HCT116 (cell line): ENCODE results near the gene WSCD2. TPM values are rescaled to one million over a fixed set of nuclear protein-coding genes. Genes with fewer than 3 reads are reported as not detected.

Source experiments
- ATAC-seq: fragments of 200-7000 bp; cut with Tn5 transposase; 2 replicates; pipeline ENCODE4 v1.9.1; 2020; ENCODE audit warnings: mild to moderate bottlenecking, moderate library complexity
- BruUV-seq: library from RNA; stranded (reverse); fragments of 400-500 nt; replicated peaks from 2 replicates; lab custom pipeline; 2021; lab: Mats Ljungman, UMichigan
- CTCF ChIA-PET: fragments of 300-600 bp; sonication (Branson Sonifier 250); formaldehyde crosslinking; loops from one replicate; lab custom pipeline; 2021; ENCODE audit warnings: antibody characterized with exemption; lab: Charles Lee
- POLR2A ChIA-PET: fragments of 300-600, 350-600 bp; sonication (Branson Sonifier 250); formaldehyde crosslinking; loops from one replicate; lab custom pipeline; 2021; ENCODE audit warnings: antibody characterized with exemption; lab: Charles Lee
- RAD21 ChIA-PET, 2 experiments: fragments of 300-600 bp; sonication (Branson Sonifier 250); formaldehyde crosslinking; loops; one replicate each; lab custom pipeline; 2023; ENCODE audit warnings: low total read pairs in 2 of 2; ENCODE audit not compliant: uncharacterized antibody in 2 of 2, unreplicated experiment in 2 of 2, low non-redundant PET in 1 of 2; lab: Charles Lee
- DNase-seq: peaks from one replicate; pipeline ENCODE4 v3.0.0-alpha.2; 2010; ENCODE audit warnings: low read depth, low spot score
- H2AFZ ChIP-seq: fragments of 200-600 bp; shearing (Covaris generic), sonication (generic); 2 replicates; pipeline ENCODE4 v1.6.1; 2017; ENCODE audit warnings: low read depth, mixed run types, mixed read lengths, antibody characterized with exemption, low read length; ENCODE audit not compliant: poor library complexity, severe bottlenecking
- H3K27ac ChIP-seq: 2 replicates; pipeline ENCODE4 v1.5.1; 2012; ENCODE audit warnings: low read depth, low read length
- H3K27me3 ChIP-seq: fragments of 200-600 bp; sonication (generic); 2 replicates; pipeline ENCODE4 v1.6.1; 2016; ENCODE audit warnings: mixed run types, low read length, mixed read lengths; ENCODE audit not compliant: insufficient read depth
- H3K36me3 ChIP-seq, 2 experiments: fragments of 200-500 bp in 1 of 2; fragments of 200-600 bp in 1 of 2; sonication (Bioruptor generic) in 1 of 2; sonication (generic) in 1 of 2; 2 replicates each; pipeline versions ENCODE4 v1.5.1 to v1.6.1; 2014 to 2016; ENCODE audit warnings: low read length in 2 of 2, inconsistent platforms in 1 of 2, mixed read lengths in 1 of 2, mixed run types in 1 of 2; ENCODE audit not compliant: insufficient read depth in 2 of 2, control insufficient read depth in 1 of 2
- H3K4me1 ChIP-seq, 2 experiments: fragments of 200-600 bp in 1 of 2; sonication (generic) in 1 of 2; 2 replicates each; pipeline versions ENCODE4 v1.5.1 to v1.6.1; 2012 to 2017; ENCODE audit warnings: low read length in 2 of 2, inconsistent platforms in 1 of 2, mild to moderate bottlenecking in 1 of 2, mixed read lengths in 1 of 2, mixed run types in 1 of 2, moderate library complexity in 1 of 2; ENCODE audit not compliant: insufficient read depth in 2 of 2, control insufficient read depth in 1 of 2
- H3K4me2 ChIP-seq: fragments of 200-600 bp; sonication (generic); 2 replicates; pipeline ENCODE4 v1.6.1; 2017; ENCODE audit warnings: mixed run types, low read length, mixed read lengths
- H3K4me3 ChIP-seq, 2 experiments: fragments of 200-600 bp in 1 of 2; sonication (generic) in 1 of 2; replicated peaks in 1 of 2; 2 replicates each; pipeline ENCODE4 v1.5.1; 2011 to 2016; ENCODE audit warnings: low read length in 2 of 2, control low read depth in 1 of 2, low read depth in 1 of 2, mild to moderate bottlenecking in 1 of 2, mixed read lengths in 1 of 2, mixed run types in 1 of 2
- H3K79me2 ChIP-seq: fragments of 200-600 bp; sonication (generic); 2 replicates; pipeline ENCODE4 v1.6.1; 2017; ENCODE audit warnings: mild to moderate bottlenecking, mixed run types, low read length, moderate library complexity, mixed read lengths; ENCODE audit not compliant: insufficient read depth
- H3K9ac ChIP-seq: fragments of 200-600 bp; sonication (generic); 2 replicates; pipeline ENCODE4 v1.6.1; 2016; ENCODE audit warnings: low read length, mixed read lengths
- H3K9me2 ChIP-seq: fragments of 200-600 bp; sonication (generic), shearing (Covaris generic); 2 replicates; pipeline ENCODE4 v1.6.1; 2017; ENCODE audit warnings: mixed run types, mild to moderate bottlenecking, moderate library complexity; ENCODE audit not compliant: insufficient read depth
- H3K9me3 ChIP-seq, 2 experiments: fragments of 200-500 bp in 1 of 2; fragments of 200-600 bp in 1 of 2; sonication (Bioruptor generic) in 1 of 2; sonication (generic) in 1 of 2; 2 replicates each; pipeline ENCODE4 v1.6.1; 2014 to 2017; ENCODE audit warnings: low read length in 2 of 2, mixed read lengths in 2 of 2, inconsistent platforms in 1 of 2, low read depth in 1 of 2, mild to moderate bottlenecking in 1 of 2, mixed run types in 1 of 2, moderate library complexity in 1 of 2; ENCODE audit not compliant: control insufficient read depth in 1 of 2, insufficient read depth in 1 of 2
- H4K20me1 ChIP-seq: fragments of 200-600 bp; sonication (generic), shearing (Covaris generic); 2 replicates; pipeline ENCODE4 v1.6.1; 2017; ENCODE audit warnings: mixed run types, mild to moderate bottlenecking, moderate library complexity; ENCODE audit not compliant: insufficient read depth
- CEBPB ChIP-seq: IDR thresholded peaks from 2 replicates; pipeline ENCODE4 v1.6.1; 2012; ENCODE audit warnings: low read depth
- EZH2 ChIP-seq: fragments of 200-600 bp; sonication (generic); IDR thresholded peaks from 2 replicates; pipeline ENCODE4 v1.6.1; 2017; ENCODE audit warnings: antibody characterized with exemption, mixed run types
- EZH2phosphoT487 ChIP-seq: fragments of 200-600 bp; IDR thresholded peaks from 2 replicates; pipeline ENCODE4 v1.6.1; 2018; ENCODE audit warnings: antibody characterized with exemption, borderline replicate concordance
- POLR2A ChIP-seq: IDR thresholded peaks from 2 replicates; pipeline ENCODE4 v1.7.0; 2011; ENCODE audit warnings: borderline replicate concordance; ENCODE audit not compliant: insufficient read depth, insufficient read length; ENCODE audit errors: extremely low read depth
- REST ChIP-seq: IDR thresholded peaks from 2 replicates; pipeline ENCODE4 v1.6.1; 2012; ENCODE audit warnings: low read depth
- SRF ChIP-seq: IDR thresholded peaks from 2 replicates; pipeline ENCODE4 v1.6.1; 2012; ENCODE audit warnings: low read depth
- ZNF274 ChIP-seq: fragments of 200-500 bp; sonication (Bioruptor generic); IDR thresholded peaks from 2 replicates; pipeline ENCODE4 v1.6.1; 2014; ENCODE audit warnings: mild to moderate bottlenecking, low read depth, low read length, inconsistent platforms
- intact Hi-C: fragments of 100-400 bp; cut with micrococcal nuclease; formaldehyde crosslinking; loops from 2 replicates; pipeline ENCODE4 v1.10.0; 2022
- total RNA-seq: library from RNA; stranded (reverse); gene quantifications from one replicate; pipeline ENCODE4 v1.2.1, GENCODE V29; 2021; ENCODE audit not compliant: unreplicated experiment

Gene WSCD2
- total RNA-seq, 1 experiment from 2014 or later, result 0.05 TPM

- Histone ChIP-seq H3K27me3 (peaks cover 12% of the 10 kb centered on the region; the same call in 1 of the 2 replicates), H4K20me1 (no peaks in the 10 kb centered on the region), H3K36me3 (no peaks in the 10 kb centered on the region), H3K4me2 (no peak overlapping the region), H3K79me2 (no peaks in the 10 kb centered on the region), H3K9ac (no peak overlapping the region), H3K9me2 (no peaks in the 10 kb centered on the region), H3K4me3 (no peak overlapping the region), H3K9me3 (no peaks in the 10 kb centered on the region), H2AFZ (no peak overlapping the region), H3K27ac (no peak overlapping the region), H3K4me1 (no peaks in the 10 kb centered on the region)
- POLR2A ChIA-PET, result no interaction called here
- RAD21 ChIA-PET, result no interaction called here
- CTCF ChIA-PET, result no interaction called here
- ATAC-seq, result no peak
- no peak for TF ChIP-seq EZH2phosphoT487
- no peak for TF ChIP-seq REST
- no peak for TF ChIP-seq POLR2A
- TF ChIP-seq SRF, result no peak
- no peak for TF ChIP-seq CEBPB
- no peak for TF ChIP-seq EZH2
- TF ChIP-seq ZNF274, result no peak
- TF ChIP-seq, all 23 proteins: peak for 0
- DNase-seq, result no peak
- intact Hi-C loops, result no loop called here
- BruUV-seq, result no TSS peak
Observed at GRCh38 chr12:108179305-108179704, 50.2 kb downstream of the WSCD2 start.
